HFF-Myc (cell line): ENCODE results near the gene SLC22A8.
"Not testable (repeated sequence)": the region's sequence is repeated elsewhere in the genome, so short reads cannot be mapped to it uniquely, and the experiment has no call there.

Experiments
- DNase-seq: peaks from one replicate; pipeline ENCODE4 v3.0.0-alpha.2; 2011; ENCODE audit warnings: low read depth; ENCODE audit errors: extremely low read depth
- H3K4me3 ChIP-seq: replicated peaks from 2 replicates; pipeline ENCODE4 v1.5.1; 2011; ENCODE audit warnings: low read depth, mild to moderate bottlenecking, control low read depth, low read length
- CTCF ChIP-seq: IDR thresholded peaks from 2 replicates; pipeline ENCODE4 v1.5.1; 2012; ENCODE audit warnings: mild to moderate bottlenecking, low read depth, low read length, control low read depth; ENCODE audit errors: missing control alignments

SLC22A8 gene

GRCh38 chr11:62959422-62959980 lies 56.1 kb downstream of the SLC22A8 start:
- no peak for DNase-seq
- no peak overlapping the region for H3K4me3 ChIP-seq
- TF ChIP-seq CTCF, result no peak

- TF ChIP-seq CTCF, result no peak
- H3K4me3 ChIP-seq, result no peak overlapping the region
- peak; percentile 33 for DNase-seq
Measured at GRCh38 chr11:62958547-62959421, 56.9 kb downstream of the SLC22A8 start.

- no peak for TF ChIP-seq CTCF
- no peak for DNase-seq
- no peak overlapping the region for H3K4me3 ChIP-seq
Measured at GRCh38 chr11:62957147-62957546, 58.5 kb downstream of the SLC22A8 start.

- TF ChIP-seq CTCF, result no peak
- no peak overlapping the region for H3K4me3 ChIP-seq
- DNase-seq, result no peak
Measured at GRCh38 chr11:62954478-62954877, 61.2 kb downstream of the SLC22A8 start.

GRCh38 chr11:62953811-62954210 lies 61.8 kb downstream of the SLC22A8 start:
- no peak for DNase-seq
- TF ChIP-seq CTCF, result no peak
- H3K4me3 ChIP-seq, result no peak overlapping the region

GRCh38 chr11:62948765-62949320 lies 66.8 kb downstream of the SLC22A8 start:
- H3K4me3 ChIP-seq, result no peak overlapping the region
- DNase-seq, result no peak
- no peak for TF ChIP-seq CTCF

- H3K4me3 ChIP-seq, DNase-seq: not testable (repeated sequence)
Measured at GRCh38 chr11:62945538-62945937, 70.1 kb downstream of the SLC22A8 start.
